Measurements from ENCODE around the gene HFE. TPM values are rescaled to one million over a fixed set of nuclear protein-coding genes. Genes with fewer than 3 reads are reported as not detected.

The HFE gene
- total RNA-seq, 6 donors from 2014 or later, result 3.8 to 26.2 (median 8.5) TPM

DNA sequence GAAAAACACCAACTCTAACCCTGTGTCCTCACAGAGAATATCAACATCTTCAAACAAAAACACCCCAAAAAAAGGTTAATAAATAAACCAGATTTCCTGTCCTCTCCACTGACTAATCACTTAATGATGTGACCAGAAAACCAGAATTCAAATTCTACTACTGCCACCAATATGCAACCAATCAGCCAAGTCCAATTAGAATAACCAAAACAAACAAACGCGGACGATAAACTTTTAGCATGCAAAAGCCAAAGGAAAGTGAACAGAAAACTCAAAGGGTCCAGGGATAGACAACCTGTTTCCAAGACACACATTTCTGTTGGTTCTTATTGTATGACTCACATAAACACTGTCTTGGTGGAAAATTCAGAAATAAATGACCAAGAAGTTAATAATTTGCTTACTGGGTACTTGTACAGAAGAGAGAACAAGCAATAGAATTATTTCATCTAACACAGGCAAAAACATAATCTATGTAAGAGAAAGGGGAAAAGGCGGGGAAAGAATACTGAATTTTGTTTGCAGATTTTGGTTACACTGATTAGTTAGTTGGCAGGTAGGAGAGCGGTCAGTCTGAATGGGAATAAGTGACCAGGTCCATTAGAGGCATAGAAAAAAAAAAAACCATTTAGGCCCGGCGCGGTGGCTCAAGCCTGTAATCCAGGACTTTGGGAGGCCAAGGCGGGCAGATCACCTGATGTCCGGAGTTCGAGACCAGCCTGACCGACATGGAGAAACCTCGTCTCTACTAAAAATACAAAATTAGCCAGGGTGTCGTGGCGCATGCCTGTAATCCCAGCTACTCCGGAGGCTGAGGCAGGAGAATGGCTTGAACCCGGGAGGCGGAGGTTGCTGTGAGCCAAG lies 34.1 kb downstream of the HFE start:
- ATAC-seq (ENCODE audit: low FRiP score in 2 of 2) (no peak), DNase-seq (no peak)
- Histone ChIP-seq H3K27me3 (no peaks in the 10 kb centered on the region), H3K27ac (no peak overlapping the region), H3K4me3 (no peak overlapping the region), H3K36me3 (no peaks in the 10 kb centered on the region), H3K4me1 (peaks cover 3 to 7% (median 5%) of the 10 kb centered on the region in 4 donors), H3K9me3 (no peaks in the 10 kb centered on the region)
- WGBS, 2 donors, result 96 to 97% methylated on average over 18 of the region's 18 CpGs
- TF ChIP-seq POLR2A (IDR thresholded peaks at IDR 0.05), result no peak
- no peak for TF ChIP-seq EP300 (IDR thresholded peaks at IDR 0.05)
- no peak for TF ChIP-seq POLR2AphosphoS5 (IDR thresholded peaks at IDR 0.05)
- TF ChIP-seq CTCF (IDR thresholded peaks at IDR 0.05), result no peak

- no peak for TF ChIP-seq EP300 (IDR thresholded peaks at IDR 0.05)
- no peak for TF ChIP-seq POLR2A (IDR thresholded peaks at IDR 0.05)
- TF ChIP-seq CTCF (IDR thresholded peaks at IDR 0.05), result no peak
- no peak for TF ChIP-seq POLR2AphosphoS5 (IDR thresholded peaks at IDR 0.05)
- H3K9me3 ChIP-seq, result no peaks in the 10 kb centered on the region
- ATAC-seq (ENCODE audit: low FRiP score in 2 of 2) (no peak), DNase-seq (no peak)
- WGBS, 2 donors, result 84% methylated on average over 4 of the region's 4 CpGs
- peak overlapping the region in 3 of 4 donors; percentile 71 to 75 (median 72) for H3K4me3 ChIP-seq
- H3K4me1 ChIP-seq, result peaks cover 6 to 11% (median 9%) of the 10 kb centered on the region in 4 donors
- no peaks in the 10 kb centered on the region for H3K36me3 ChIP-seq
- H3K27ac ChIP-seq, result peak overlapping the region; percentile 94 to 98 (median 96)
- H3K27me3 ChIP-seq, result no peaks in the 10 kb centered on the region
Measured at GRCh38 chr6:26122005-26122388, 34.8 kb downstream of the HFE start.

- TF ChIP-seq POLR2AphosphoS5 (IDR thresholded peaks at IDR 0.05), result no peak
- TF ChIP-seq CTCF (IDR thresholded peaks at IDR 0.05), result no peak
- no peak for TF ChIP-seq POLR2A (IDR thresholded peaks at IDR 0.05)
- no peak for TF ChIP-seq EP300 (IDR thresholded peaks at IDR 0.05)
- Histone ChIP-seq H3K9me3 (no peaks in the 10 kb centered on the region), H3K27ac (peak overlapping the region; percentile 94 to 98 (median 96)), H3K36me3 (no peaks in the 10 kb centered on the region), H3K4me1 (peaks cover 10 to 15% (median 13%) of the 10 kb centered on the region in 4 donors), H3K4me3 (peak overlapping the region in 3 of 4 donors; percentile 71 to 75 (median 72)), H3K27me3 (no peaks in the 10 kb centered on the region)
- ATAC-seq (ENCODE audit: low FRiP score in 2 of 2) (no peak), DNase-seq (no peak)
- 62 to 65% methylated on average over 6 of the region's 6 CpGs for WGBS, 2 donors
Measured at GRCh38 chr6:26122402-26122792, 35.2 kb downstream of the HFE start.

GRCh38 chr6:26122793-26123674 lies 35.8 kb downstream of the HFE start:
- peak; percentile 88 to 97 for DNase-seq
- peak; percentile 67 to 99 (median 85) for TF ChIP-seq EP300 (IDR thresholded peaks at IDR 0.05)
- peak; percentile 95 to 97 for TF ChIP-seq POLR2AphosphoS5 (IDR thresholded peaks at IDR 0.05)
- TF ChIP-seq CTCF (IDR thresholded peaks at IDR 0.05), result peak in 1 of 6 experiments; percentile 6
- TF ChIP-seq POLR2A (IDR thresholded peaks at IDR 0.05), result peak in 3 of 4 donors; percentile 62 to 78 (median 63)
- Histone ChIP-seq H3K27me3 (no peaks in the 10 kb centered on the region), H3K4me3 (peak overlapping the region; percentile 32 to 75 (median 72)), H3K4me1 (peaks cover 17 to 21% (median 20%) of the 10 kb centered on the region in 4 donors), H3K36me3 (peaks cover 0 to 5% (median 3%) of the 10 kb centered on the region in 4 donors), H3K27ac (peak overlapping the region; percentile 94 to 98 (median 96)), H3K9me3 (no peaks in the 10 kb centered on the region)
- peak; percentile 92 to 93 for ATAC-seq (ENCODE audit: low FRiP score in 2 of 2)
- WGBS, 2 donors, result 0 to 1% methylated on average over 25 to 28 of the region's 38 CpGs
